GM23338 (cell line): ENCODE measurements around the gene HBQ1. TPM values are rescaled to one million over a fixed set of nuclear protein-coding genes. Genes with fewer than 3 reads are reported as not detected.

Experiments
- ATAC-seq: fragments of 200-7000 bp; cut with Tn5 transposase; 3 replicates; pipeline ENCODE4 v1.9.1; 2020
- DNase-seq: peaks from one replicate; pipeline ENCODE4 v3.0.0-alpha.2; 2015; ENCODE audit warnings: low spot score
- H2AFZ ChIP-seq: fragments of 200-600 bp; sonication (generic); 2 replicates; pipeline ENCODE4 v1.8.0; 2016; ENCODE audit warnings: antibody characterized with exemption, mild to moderate bottlenecking, moderate library complexity
- H3F3A ChIP-seq: fragments of 200-600 bp; sonication (generic); replicated peaks from 2 replicates; pipeline ENCODE4 v1.8.0; 2017; ENCODE audit warnings: antibody characterized with exemption, mixed run types, low read depth
- H3K27ac ChIP-seq: fragments of 200-600 bp; sonication (generic); 2 replicates; pipeline ENCODE4 v1.6.1; 2016; ENCODE audit warnings: low read depth
- H3K27me3 ChIP-seq: fragments of 200-600 bp; sonication (generic); 2 replicates; pipeline ENCODE4 v1.8.0; 2016; ENCODE audit warnings: mild to moderate bottlenecking, mixed run types, moderate library complexity; ENCODE audit not compliant: insufficient read depth
- H3K36me3 ChIP-seq: fragments of 200-600 bp; sonication (generic); 2 replicates; pipeline ENCODE4 v1.8.0; 2016; ENCODE audit warnings: mild to moderate bottlenecking; ENCODE audit not compliant: insufficient read depth
- H3K4me1 ChIP-seq: fragments of 200-600 bp; sonication (generic); 2 replicates; pipeline ENCODE4 v1.8.0; 2016; ENCODE audit warnings: mild to moderate bottlenecking, moderate library complexity; ENCODE audit not compliant: insufficient read depth
- H3K4me2 ChIP-seq: fragments of 200-600 bp; sonication (generic); 2 replicates; pipeline ENCODE4 v1.7.1; 2017; ENCODE audit warnings: mixed run types
- H3K4me3 ChIP-seq: fragments of 200-600 bp; sonication (generic); 2 replicates; pipeline ENCODE4 v1.6.1; 2016; ENCODE audit warnings: mixed run types
- H3K79me2 ChIP-seq: fragments of 200-600 bp; sonication (generic); replicated peaks from 2 replicates; pipeline ENCODE4 v1.8.0; 2017; ENCODE audit warnings: mild to moderate bottlenecking; ENCODE audit not compliant: insufficient read depth
- H3K9me2 ChIP-seq: fragments of 200-600 bp; sonication (generic); 2 replicates; pipeline ENCODE4 v1.8.0; 2017; ENCODE audit not compliant: insufficient read depth
- H4K20me1 ChIP-seq: fragments of 200-600 bp; sonication (generic); replicated peaks from 2 replicates; pipeline ENCODE4 v1.8.0; 2017; ENCODE audit warnings: mild to moderate bottlenecking; ENCODE audit not compliant: insufficient read depth
- H3K27ac Mint-ChIP-seq: 2 replicates; pipeline ENCODE4 v1.8.0; 2020; ENCODE audit warnings: inconsistent platforms, mild to moderate bottlenecking, moderate library complexity, mixed read lengths
- H3K27me3 Mint-ChIP-seq: 3 replicates; pipeline ENCODE4 v1.8.0; 2022; ENCODE audit warnings: low read depth, mild to moderate bottlenecking, moderate library complexity, mixed read lengths, inconsistent platforms; ENCODE audit not compliant: insufficient read depth, poor library complexity
- H3K36me3 Mint-ChIP-seq: 3 replicates; pipeline ENCODE4 v1.8.0; 2021; ENCODE audit warnings: low read depth, mild to moderate bottlenecking, inconsistent platforms, moderate library complexity, mixed read lengths
- H3K4me1 Mint-ChIP-seq: 3 replicates; pipeline ENCODE4 v1.8.0; 2020; ENCODE audit warnings: mild to moderate bottlenecking, inconsistent platforms, mixed read lengths
- H3K4me3 Mint-ChIP-seq: 3 replicates; pipeline ENCODE4 v1.8.0; 2021; ENCODE audit warnings: moderate library complexity, mild to moderate bottlenecking, inconsistent platforms, mixed read lengths
- H3K9me3 Mint-ChIP-seq: 3 replicates; pipeline ENCODE4 v1.8.0; 2020; ENCODE audit warnings: moderate library complexity, mild to moderate bottlenecking, inconsistent platforms, mixed read lengths
- CREB1 ChIP-seq: fragments of 250-450 bp; sonication (Bioruptor Pico); IDR thresholded peaks from 2 replicates; pipeline ENCODE4 v1.5.0; 2020; ENCODE audit warnings: low read depth, mild to moderate bottlenecking, moderate library complexity
- CTCF ChIP-seq, 2 experiments: fragments of 200-600 bp in 1 of 2; sonication (generic) in 1 of 2; conservative IDR thresholded peaks; 2 replicates each; pipeline versions ENCODE4 v1.5.1 to v1.6.1; 2016 to 2017; ENCODE audit warnings: antibody characterized with exemption in 2 of 2, low read depth in 2 of 2, mild to moderate bottlenecking in 2 of 2, moderate library complexity in 1 of 2
- EZH2 ChIP-seq: fragments of 200-600 bp; sonication (generic); IDR thresholded peaks from one replicate; pipeline ENCODE4 v1.8.0; 2017; ENCODE audit warnings: antibody characterized with exemption, mild to moderate bottlenecking, low read depth; ENCODE audit not compliant: unreplicated experiment
- EZH2phosphoT487 ChIP-seq: fragments of 200-600 bp; sonication (generic); IDR thresholded peaks from one replicate; pipeline ENCODE4 v1.8.1; 2018; ENCODE audit warnings: antibody characterized with exemption; ENCODE audit not compliant: unreplicated experiment
- JUNB ChIP-seq: IDR thresholded peaks from one replicate; pipeline ENCODE4 v1.6.1; 2016; ENCODE audit warnings: antibody characterized with exemption; ENCODE audit not compliant: unreplicated experiment
- NANOG ChIP-seq: IDR thresholded peaks from 2 replicates; pipeline ENCODE4 v1.6.1; 2016; ENCODE audit warnings: antibody characterized with exemption, borderline replicate concordance
- POLR2AphosphoS5 ChIP-seq: IDR thresholded peaks from 2 replicates; pipeline ENCODE4 v1.6.1; 2016; ENCODE audit warnings: antibody characterized with exemption, low read depth
- REST ChIP-seq: IDR thresholded peaks from one replicate; pipeline ENCODE4 v1.6.1; 2018; ENCODE audit warnings: antibody characterized with exemption; ENCODE audit not compliant: unreplicated experiment
- STAT1 ChIP-seq: IDR thresholded peaks from one replicate; pipeline ENCODE4 v1.6.1; 2016; ENCODE audit warnings: antibody characterized with exemption; ENCODE audit not compliant: unreplicated experiment
- ZNF114 ChIP-seq: fragments of 250-450 bp; sonication (Bioruptor Pico); IDR thresholded peaks from 2 replicates; pipeline ENCODE4 v1.5.0; 2020; ENCODE audit warnings: mild to moderate bottlenecking, moderate library complexity
- ZNF331 ChIP-seq: fragments of 250-450 bp; sonication (Bioruptor Pico); IDR thresholded peaks from 2 replicates; pipeline ENCODE4 v1.5.0; 2020; ENCODE audit warnings: low read depth, mild to moderate bottlenecking, moderate library complexity
- ZNF462 ChIP-seq: fragments of 250-450 bp; sonication (Bioruptor Pico); IDR thresholded peaks from 2 replicates; pipeline ENCODE4 v1.5.0; 2020; ENCODE audit warnings: mild to moderate bottlenecking, moderate library complexity
- polyA plus RNA-seq: library from polyadenylated mRNA; unstranded; fragments of >200 nt; fragmentation: Nextera tagmentation; extraction: Ambion mirVana; gene quantifications from 2 replicates; pipeline ENCODE4 v1.2.1, GENCODE V29; 2016
- total RNA-seq: library from RNA; depleted of rRNA; stranded (reverse); fragments of >200 nt; shearing (Covaris generic); gene quantifications from 2 replicates; pipeline ENCODE4 v1.2.3, GENCODE V29; 2014
- TF ChIP-seq, protein P1 (sequence below): IDR thresholded peaks from 2 replicates; pipeline ENCODE4 v1.6.1; 2016; ENCODE audit warnings: antibody characterized with exemption

Gene HBQ1
- total and polyA plus RNA-seq, 2 experiments from 2014 or later = 6.6 to 8.5 TPM

- peaks cover 38% of the 10 kb centered on the region for H4K20me1 ChIP-seq
Observed at GRCh38 chr16:203246-203645, 23.0 kb downstream of the HBQ1 start.

More at GRCh38 chr16:203246-203645, 23.0 kb downstream of the HBQ1 start:
- no peaks in the 10 kb centered on the region for H3K9me2 ChIP-seq
- H3K27me3 ChIP-seq = no peaks in the 10 kb centered on the region
- Mint-ChIP-seq H3K4me3 (no peak overlapping the region), H3K9me3 (no peaks in the 10 kb centered on the region), H3K36me3 (peaks cover 91% of the 10 kb centered on the region), H3K27me3 (peaks cover 12% of the 10 kb centered on the region), H3K27ac (no peak overlapping the region), H3K4me1 (no peaks in the 10 kb centered on the region)
- DNase-seq = no peak
- no peak overlapping the region for H3K27ac ChIP-seq
- H2AFZ ChIP-seq = no peak overlapping the region
- peaks cover 72% of the 10 kb centered on the region for H3K36me3 ChIP-seq
- ATAC-seq = no peak
- no peak overlapping the region for H3K4me2 ChIP-seq
- peaks cover 36% of the 10 kb centered on the region for H3K79me2 ChIP-seq
- no peaks in the 10 kb centered on the region for H3K4me1 ChIP-seq
- no peak overlapping the region for H3K4me3 ChIP-seq
- no peak for TF ChIP-seq CTCF (conservative IDR thresholded peaks at IDR 0.05; ENCODE audit: low read depth in 2 of 2)
- TF ChIP-seq ZNF114 (CRISPR knock-in tag) = no peak
- TF ChIP-seq STAT1 = no peak
- no peak for TF ChIP-seq REST
- no peak for TF ChIP-seq POLR2AphosphoS5
- no peak for TF ChIP-seq ZNF331
- TF ChIP-seq EZH2 = no peak
- no peak for TF ChIP-seq EZH2phosphoT487
- TF ChIP-seq, protein P1, sequence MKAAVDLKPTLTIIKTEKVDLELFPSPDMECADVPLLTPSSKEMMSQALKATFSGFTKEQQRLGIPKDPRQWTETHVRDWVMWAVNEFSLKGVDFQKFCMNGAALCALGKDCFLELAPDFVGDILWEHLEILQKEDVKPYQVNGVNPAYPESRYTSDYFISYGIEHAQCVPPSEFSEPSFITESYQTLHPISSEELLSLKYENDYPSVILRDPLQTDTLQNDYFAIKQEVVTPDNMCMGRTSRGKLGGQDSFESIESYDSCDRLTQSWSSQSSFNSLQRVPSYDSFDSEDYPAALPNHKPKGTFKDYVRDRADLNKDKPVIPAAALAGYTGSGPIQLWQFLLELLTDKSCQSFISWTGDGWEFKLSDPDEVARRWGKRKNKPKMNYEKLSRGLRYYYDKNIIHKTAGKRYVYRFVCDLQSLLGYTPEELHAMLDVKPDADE = no peak
- TF ChIP-seq NANOG = no peak
- no peak for TF ChIP-seq JUNB
- no peak for TF ChIP-seq ZNF462 (CRISPR knock-in tag)
- TF ChIP-seq CREB1 (CRISPR knock-in tag) = no peak
- peaks cover 15% of the 10 kb centered on the region; the same call in 1 of the 2 replicates for H3F3A ChIP-seq
